Osteoblast (primary cell): ENCODE measurements around the gene DNAJC3. TPM values are rescaled to one million over a fixed set of nuclear protein-coding genes. Genes with fewer than 3 reads are reported as not detected.

ENCODE experiments used
- DNase-seq: peaks from one replicate; pipeline ENCODE4 v3.0.0; 2011; ENCODE audit warnings: low spot score, mixed read lengths; ENCODE audit not compliant: insufficient read length; ENCODE audit errors: missing footprints
- H2AFZ ChIP-seq: 2 replicates; pipeline ENCODE4 v1.6.0; 2011; ENCODE audit warnings: mild to moderate bottlenecking, low read length
- H3K27ac ChIP-seq: 2 replicates; pipeline ENCODE4 v1.5.1; 2011; ENCODE audit warnings: mild to moderate bottlenecking, low read depth, low read length, moderate library complexity
- H3K27me3 ChIP-seq: 2 replicates; pipeline ENCODE4 v1.6.0; 2012; ENCODE audit warnings: mild to moderate bottlenecking, control low read depth, inconsistent platforms, low read length, moderate library complexity; ENCODE audit not compliant: insufficient read depth
- H3K36me3 ChIP-seq: 2 replicates; pipeline ENCODE4 v1.5.1; 2011; ENCODE audit warnings: mild to moderate bottlenecking, low read length, control low read depth, moderate library complexity; ENCODE audit not compliant: insufficient read depth
- H3K4me1 ChIP-seq: 2 replicates; pipeline ENCODE4 v1.5.1; 2011; ENCODE audit warnings: mild to moderate bottlenecking, low read length, control low read depth, moderate library complexity; ENCODE audit not compliant: insufficient read depth
- H3K4me2 ChIP-seq: 2 replicates; pipeline ENCODE4 v1.6.0; 2011; ENCODE audit warnings: mild to moderate bottlenecking, low read length; ENCODE audit not compliant: insufficient read depth
- H3K4me3 ChIP-seq: fragments of 200-600 bp; sonication (generic); 3 replicates; pipeline ENCODE4 v1.5.1; 2012; ENCODE audit warnings: mild to moderate bottlenecking, low read length, inconsistent platforms; ENCODE audit not compliant: insufficient read depth
- H3K79me2 ChIP-seq: 2 replicates; pipeline ENCODE4 v1.6.0; 2012; ENCODE audit warnings: mild to moderate bottlenecking, low read length, control low read depth, inconsistent platforms; ENCODE audit not compliant: insufficient read depth
- H3K9me3 ChIP-seq: 2 replicates; pipeline ENCODE4 v1.5.1; 2011; ENCODE audit warnings: low read depth, low read length, control low read depth
- H4K20me1 ChIP-seq: 2 replicates; pipeline ENCODE4 v1.6.0; 2012; ENCODE audit warnings: mild to moderate bottlenecking, low read length, control low read depth; ENCODE audit not compliant: insufficient read depth
- CTCF ChIP-seq: IDR thresholded peaks from 2 replicates; pipeline ENCODE4 v1.5.1; 2011; ENCODE audit warnings: mild to moderate bottlenecking, low read depth, low read length, moderate library complexity; ENCODE audit errors: extremely low read depth
- total RNA-seq: library from RNA; depleted of rRNA; stranded (reverse); fragments of >200 nt; gene quantifications from 2 replicates; pipeline ENCODE4 v1.2.3, GENCODE V29; 2012

The DNAJC3 gene
- total RNA-seq, 1 donor: 58.6 TPM

GRCh38 chr13:95791084-95791722 is 114.3 kb downstream of the DNAJC3 start:
- DNase-seq: no peak
- Histone ChIP-seq H3K4me3 (no peak overlapping the region), H3K9me3 (no peaks in the 10 kb centered on the region), H2AFZ (no peak overlapping the region), H3K4me1 (no peaks in the 10 kb centered on the region), H3K27me3 (no peaks in the 10 kb centered on the region), H4K20me1 (no peaks in the 10 kb centered on the region), H3K79me2 (no peaks in the 10 kb centered on the region), H3K36me3 (peaks cover 24% of the 10 kb centered on the region), H3K4me2 (no peak overlapping the region), H3K27ac (no peak overlapping the region)
- TF ChIP-seq CTCF: no peak

- peak overlapping the region; percentile 16 for H3K27ac ChIP-seq
- no peaks in the 10 kb centered on the region for H4K20me1 ChIP-seq
- no peak overlapping the region for H2AFZ ChIP-seq
- no peaks in the 10 kb centered on the region for H3K79me2 ChIP-seq
- no peak for DNase-seq
- TF ChIP-seq CTCF: no peak
- H3K4me1 ChIP-seq: no peaks in the 10 kb centered on the region
- no peaks in the 10 kb centered on the region for H3K27me3 ChIP-seq
- peaks cover 21% of the 10 kb centered on the region for H3K36me3 ChIP-seq
- H3K4me3 ChIP-seq: no peak overlapping the region
- no peak overlapping the region for H3K4me2 ChIP-seq
- no peaks in the 10 kb centered on the region for H3K9me3 ChIP-seq
These were observed 116.1 kb downstream of the DNAJC3 start for GRCh38 chr13:95793018-95793555.

- H4K20me1 ChIP-seq: no peaks in the 10 kb centered on the region
- TF ChIP-seq CTCF: no peak
- H3K4me3 ChIP-seq: no peak overlapping the region
- DNase-seq: no peak
- no peak overlapping the region for H3K27ac ChIP-seq
- no peaks in the 10 kb centered on the region for H3K9me3 ChIP-seq
- no peak overlapping the region for H2AFZ ChIP-seq
- H3K79me2 ChIP-seq: no peaks in the 10 kb centered on the region
- peaks cover 21% of the 10 kb centered on the region for H3K36me3 ChIP-seq
- H3K4me1 ChIP-seq: no peaks in the 10 kb centered on the region
- no peak overlapping the region for H3K4me2 ChIP-seq
- H3K27me3 ChIP-seq: no peaks in the 10 kb centered on the region
These were observed 116.8 kb downstream of the DNAJC3 start for GRCh38 chr13:95793781-95794180.

- no peaks in the 10 kb centered on the region for H3K4me1 ChIP-seq
- H3K9me3 ChIP-seq: no peaks in the 10 kb centered on the region
- H3K4me3 ChIP-seq: no peak overlapping the region
- H4K20me1 ChIP-seq: no peaks in the 10 kb centered on the region
- peaks cover 11% of the 10 kb centered on the region for H3K36me3 ChIP-seq
- no peak overlapping the region for H3K27ac ChIP-seq
- H3K79me2 ChIP-seq: no peaks in the 10 kb centered on the region
- H3K27me3 ChIP-seq: no peaks in the 10 kb centered on the region
- peak; percentile 30 for DNase-seq
- no peak for TF ChIP-seq CTCF
- H2AFZ ChIP-seq: no peak overlapping the region
- H3K4me2 ChIP-seq: no peak overlapping the region
These were observed 120.1 kb downstream of the DNAJC3 start for GRCh38 chr13:95797016-95797415.
